GM06990 (cell line): Measurements from ENCODE around the gene ZNF438.

Source experiments
- DNase-seq: peaks from one replicate; pipeline ENCODE4 v3.0.0-alpha.2; 2011; ENCODE audit not compliant: insufficient read length; ENCODE audit errors: extremely low read depth
- H3K27me3 ChIP-seq: replicated peaks from 2 replicates; pipeline ENCODE4 v1.6.0; 2011; ENCODE audit warnings: low read length; ENCODE audit not compliant: control insufficient read depth, insufficient read depth
- H3K36me3 ChIP-seq: 2 replicates; pipeline ENCODE4 v1.5.1; 2011; ENCODE audit warnings: low read length; ENCODE audit not compliant: control insufficient read depth, insufficient read depth
- H3K4me3 ChIP-seq: replicated peaks from 2 replicates; pipeline ENCODE4 v1.5.1; 2011; ENCODE audit warnings: low read depth, mild to moderate bottlenecking, control low read depth, low read length
- CTCF ChIP-seq: IDR thresholded peaks from 2 replicates; pipeline ENCODE4 v1.5.1; 2011; ENCODE audit warnings: low read length, control low read depth, mild to moderate bottlenecking, inconsistent platforms; ENCODE audit not compliant: insufficient read depth, poor library complexity, severe bottlenecking

Gene ZNF438

GRCh38 chr10:30813872-30814481 is 217.7 kb downstream of the ZNF438 start:
- no peak for DNase-seq
- Histone ChIP-seq H3K27me3 (no peaks in the 10 kb centered on the region), H3K36me3 (no peaks in the 10 kb centered on the region), H3K4me3 (no peak overlapping the region)
- no peak for TF ChIP-seq CTCF

GRCh38 chr10:30812018-30812851 is 219.4 kb downstream of the ZNF438 start:
- no peak overlapping the region for H3K4me3 ChIP-seq
- no peaks in the 10 kb centered on the region for H3K36me3 ChIP-seq
- TF ChIP-seq CTCF = no peak
- H3K27me3 ChIP-seq = no peaks in the 10 kb centered on the region
- no peak for DNase-seq

DNA sequence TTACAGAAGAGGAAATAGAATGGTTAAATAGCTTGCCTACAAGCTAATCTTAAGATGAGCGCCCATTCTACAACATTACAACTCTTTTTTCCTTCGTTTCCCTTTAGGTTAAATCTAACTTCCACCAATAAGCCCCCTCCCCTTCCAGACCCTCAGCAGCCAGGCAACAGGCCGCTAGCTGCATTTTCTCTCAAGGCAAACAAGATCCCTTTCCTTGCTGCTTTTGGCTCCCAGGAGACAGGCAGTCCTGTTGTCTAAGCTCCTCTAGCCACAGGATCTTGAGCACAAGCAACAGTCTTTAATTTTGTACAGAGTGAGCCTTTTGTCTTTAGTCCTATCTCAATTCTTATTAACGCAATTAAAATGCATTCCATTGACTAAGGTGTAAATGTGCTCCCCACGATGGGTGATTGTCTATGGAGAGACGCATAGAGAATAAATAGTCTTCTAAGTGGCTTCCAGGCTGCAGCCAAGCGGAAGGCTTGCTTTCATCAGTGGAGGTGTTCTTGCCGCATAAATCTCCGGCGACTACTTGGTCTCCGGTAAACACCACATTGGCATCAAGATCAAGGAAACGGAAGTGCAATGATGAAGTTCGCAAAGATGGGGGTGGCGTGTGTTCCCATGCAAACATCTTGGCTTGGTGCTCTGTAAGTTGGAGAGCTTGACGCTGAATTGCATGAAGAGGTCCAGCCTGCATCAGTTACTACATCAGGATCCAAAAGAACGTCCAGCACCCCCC is 220.2 kb downstream of the ZNF438 start:
- H3K4me3 ChIP-seq = no peak overlapping the region
- H3K27me3 ChIP-seq = no peaks in the 10 kb centered on the region
- H3K36me3 ChIP-seq = no peaks in the 10 kb centered on the region
- DNase-seq = no peak
- TF ChIP-seq CTCF = no peak

DNA sequence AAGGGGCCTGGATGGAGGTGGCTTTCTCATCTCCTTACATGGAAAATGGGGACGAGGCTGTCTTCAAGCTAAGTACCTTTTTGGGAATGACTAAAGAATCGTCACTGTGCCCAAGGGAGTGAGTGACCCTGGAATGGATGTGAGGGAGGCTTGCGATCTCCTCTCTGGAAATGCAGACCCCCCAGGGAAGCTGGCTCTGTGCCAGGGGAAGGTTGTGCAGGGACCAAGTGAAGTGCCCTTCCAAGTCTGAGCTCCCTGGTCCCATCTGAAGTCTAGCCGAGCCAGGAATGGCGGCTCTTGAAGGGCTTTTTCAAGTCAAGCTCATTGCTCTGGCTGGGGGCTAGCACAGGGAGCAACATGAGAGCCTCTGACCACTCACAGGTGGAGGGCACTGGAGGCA is 221.2 kb downstream of the ZNF438 start:
- TF ChIP-seq CTCF = no peak
- Histone ChIP-seq H3K4me3 (no peak overlapping the region), H3K27me3 (no peaks in the 10 kb centered on the region)

GRCh38 chr10:30806850-30807249 is 224.8 kb downstream of the ZNF438 start:
- DNase-seq = no peak
- TF ChIP-seq CTCF = no peak
- no peaks in the 10 kb centered on the region for H3K36me3 ChIP-seq
- H3K4me3 ChIP-seq = no peak overlapping the region
- no peaks in the 10 kb centered on the region for H3K27me3 ChIP-seq

More for the DNA sequence above, 221.2 kb downstream of the ZNF438 start:
- DNase-seq = no peak
- H3K36me3 ChIP-seq = no peaks in the 10 kb centered on the region
